H1 (cell line): Measurements from ENCODE around the gene CCDC7. TPM values are rescaled to one million over a fixed set of nuclear protein-coding genes. Genes with fewer than 3 reads are reported as not detected.

Experiments used
- ZNF274 ChIP-seq: IDR thresholded peaks from 2 replicates; pipeline ENCODE4 v1.7.0; 2012; ENCODE audit warnings: low read length, borderline replicate concordance; ENCODE audit errors: extremely low read depth
- polyA plus RNA-seq, 7 experiments: library from polyadenylated mRNA; depleted of rRNA in 3 of 7; stranded (reverse) in 5 of 7; unstranded in 2 of 7; fragments of >200 nt in 5 of 7; fragments of 200-250 nt in 2 of 7; gene quantifications; 1 replicate in 5 of 7; 2 replicates in 1 of 7; 4 replicates in 1 of 7; pipeline versions ENCODE4 v1.2.1 to v1.2.3, GENCODE V29; 2011 to 2013; ENCODE audit warnings: missing spikeins in 2 of 7, mixed read lengths in 2 of 7
- total RNA-seq: library from RNA; stranded (reverse); fragmentation: NEBNext Ultra II Directional; extraction: Animal tissue kit (Norgen Biotek cat#: 25700); gene quantifications from 2 replicates; pipeline ENCODE4 v1.2.1, GENCODE V29; 2021

CCDC7 gene
- total and polyA plus RNA-seq, 2 of the 8 experiments (the other 6 are each of a cell fraction or from before 2014, with no cell fraction given): 0.18 to 0.74 TPM

- no peak for TF ChIP-seq ZNF274
These were observed 70.9 kb downstream of the CCDC7 start (continued) for GRCh38 chr10:32516567-32517495.
